NCI-H146 treated with DMSO at 0.1 percent for 48 hours (cell line): ENCODE data around the gene GIPC1.

ENCODE experiments used
- DNase-seq: peaks from one replicate; lab custom pipeline; 2025; ENCODE audit not compliant: unreplicated experiment; lab: John Stamatoyannopoulos, UW

GIPC1 gene

DNA sequence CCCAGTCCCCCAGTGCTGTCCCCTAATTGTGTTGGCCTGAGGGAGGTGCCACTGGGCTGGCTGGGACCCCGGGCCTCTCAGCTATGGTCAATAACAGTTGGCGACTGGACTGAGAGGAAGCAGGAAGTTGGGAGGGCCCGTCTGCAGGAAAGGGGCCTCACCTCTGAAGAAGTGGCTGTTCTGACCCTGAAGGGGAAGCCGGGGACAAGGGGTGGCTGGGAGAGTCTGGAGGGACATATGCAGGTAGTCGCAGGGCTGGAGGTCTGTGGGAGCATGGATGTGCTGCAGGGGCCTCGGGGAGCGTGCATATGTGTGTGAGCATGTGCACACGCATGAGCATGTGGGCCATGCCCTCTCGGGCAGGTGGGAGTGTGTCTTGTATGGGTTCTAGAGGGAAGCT is 56.9 kb downstream of the GIPC1 start:
- no peak for DNase-seq

DNA sequence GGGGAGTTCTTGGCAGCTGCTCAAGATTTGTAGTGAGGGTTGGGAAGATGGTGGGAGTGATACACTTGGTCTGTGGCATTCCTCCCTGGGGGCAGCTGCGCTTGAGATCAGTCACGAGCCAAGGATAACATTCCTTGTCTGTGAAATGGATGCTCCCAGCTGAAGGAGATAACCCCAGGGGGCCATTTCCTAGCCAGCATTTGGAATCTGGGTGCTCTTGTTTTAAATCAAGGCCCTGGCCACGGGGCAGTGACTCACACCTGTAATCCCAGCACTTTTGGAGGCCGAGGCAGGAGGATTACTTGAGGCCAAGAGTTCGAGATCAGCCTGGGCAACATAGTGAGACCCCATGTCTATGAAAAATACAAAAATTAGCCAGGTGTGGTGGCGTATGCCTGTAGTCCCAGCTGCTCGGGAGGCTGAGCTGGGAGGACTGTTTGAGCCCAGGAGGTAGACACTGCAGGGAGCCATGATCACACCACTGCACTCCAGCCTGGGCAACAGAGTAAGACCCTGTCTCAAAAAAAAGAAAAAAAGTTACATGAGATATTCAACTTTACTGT is 58.3 kb downstream of the GIPC1 start:
- no peak for DNase-seq

DNA sequence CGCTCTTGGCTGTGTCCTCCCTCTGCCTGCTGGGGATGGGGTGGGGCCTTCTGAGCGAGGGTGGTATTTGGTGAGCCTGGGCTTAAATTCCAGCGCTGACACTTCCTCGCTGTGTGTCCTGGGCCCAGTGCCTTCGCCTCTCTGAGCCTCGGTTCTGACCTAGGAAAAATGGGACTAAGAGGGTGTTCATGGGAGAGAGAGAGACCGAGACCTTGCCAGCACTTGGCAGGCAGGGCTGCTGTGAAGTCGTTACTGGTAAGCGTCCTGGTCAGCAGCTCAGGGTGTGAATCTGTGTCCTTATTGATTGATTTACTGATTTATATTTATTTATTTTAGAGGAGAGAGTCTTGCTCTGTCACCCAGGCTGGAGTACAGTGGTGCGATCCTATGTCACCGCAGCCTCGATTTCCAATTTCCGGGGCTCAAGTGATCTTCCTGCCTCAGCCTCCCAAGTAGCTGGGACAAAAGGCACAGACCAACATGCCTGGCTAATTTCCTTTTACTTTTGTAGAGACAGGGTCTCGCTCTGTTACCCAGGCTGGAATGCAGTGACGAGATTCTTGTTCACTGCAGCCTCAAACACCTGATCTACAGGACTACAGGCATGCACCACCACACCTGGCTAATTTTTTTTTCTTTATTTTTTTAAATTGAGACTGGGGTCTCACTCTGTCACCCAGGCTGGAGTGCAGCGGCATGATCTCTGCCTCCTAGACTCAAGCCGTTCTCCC is 60.4 kb downstream of the GIPC1 start:
- DNase-seq: no peak

GRCh38 chr19:14434543-14435319 is 61.2 kb downstream of the GIPC1 start:
- DNase-seq: no peak

DNA sequence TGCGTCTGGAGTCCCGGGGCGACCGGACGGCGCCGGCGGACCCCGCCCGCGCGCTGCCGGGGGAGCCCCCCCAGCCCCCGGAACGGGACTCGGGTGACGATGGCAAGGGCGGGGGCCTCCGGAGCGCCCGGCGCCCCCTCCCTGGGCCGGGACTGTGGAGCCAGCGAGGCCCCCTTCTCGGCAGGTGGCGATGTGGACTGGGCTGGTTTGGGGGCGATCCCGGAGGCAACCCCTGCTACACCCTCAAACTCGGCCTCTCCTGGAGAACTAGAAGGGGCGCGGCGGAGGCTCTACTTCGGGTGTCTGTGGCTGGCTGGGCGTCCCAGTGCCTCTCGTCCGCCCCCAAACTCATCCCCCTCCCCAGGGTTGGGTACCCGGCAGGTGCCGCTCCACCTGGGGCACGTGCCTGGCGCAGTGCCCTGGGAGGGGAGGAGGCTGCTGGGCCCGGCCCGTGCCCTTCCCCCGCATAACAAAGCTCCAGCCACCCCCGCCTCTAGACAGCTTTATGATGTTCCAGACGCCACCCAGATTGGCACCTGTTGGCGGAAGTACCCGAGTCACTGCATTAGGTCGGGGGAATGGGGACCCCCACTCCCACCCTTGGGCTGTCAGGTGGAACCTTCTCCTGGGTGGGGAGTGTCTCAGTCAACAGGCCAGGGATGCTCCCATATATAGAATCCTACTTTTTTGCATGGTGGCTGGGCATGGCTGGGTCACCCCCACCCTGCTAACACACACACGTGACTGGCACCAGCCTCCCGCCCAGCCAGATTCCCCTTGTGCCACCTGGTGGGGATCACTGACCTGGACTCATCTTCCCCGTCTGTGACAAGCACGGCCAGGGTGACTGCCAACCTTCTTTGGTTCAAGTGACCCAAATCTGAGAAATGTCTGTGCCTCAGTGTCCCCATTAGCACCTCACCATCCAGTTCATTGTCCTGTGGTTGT is 62.1 kb downstream of the GIPC1 start:
- peak; percentile 30 for DNase-seq

DNA sequence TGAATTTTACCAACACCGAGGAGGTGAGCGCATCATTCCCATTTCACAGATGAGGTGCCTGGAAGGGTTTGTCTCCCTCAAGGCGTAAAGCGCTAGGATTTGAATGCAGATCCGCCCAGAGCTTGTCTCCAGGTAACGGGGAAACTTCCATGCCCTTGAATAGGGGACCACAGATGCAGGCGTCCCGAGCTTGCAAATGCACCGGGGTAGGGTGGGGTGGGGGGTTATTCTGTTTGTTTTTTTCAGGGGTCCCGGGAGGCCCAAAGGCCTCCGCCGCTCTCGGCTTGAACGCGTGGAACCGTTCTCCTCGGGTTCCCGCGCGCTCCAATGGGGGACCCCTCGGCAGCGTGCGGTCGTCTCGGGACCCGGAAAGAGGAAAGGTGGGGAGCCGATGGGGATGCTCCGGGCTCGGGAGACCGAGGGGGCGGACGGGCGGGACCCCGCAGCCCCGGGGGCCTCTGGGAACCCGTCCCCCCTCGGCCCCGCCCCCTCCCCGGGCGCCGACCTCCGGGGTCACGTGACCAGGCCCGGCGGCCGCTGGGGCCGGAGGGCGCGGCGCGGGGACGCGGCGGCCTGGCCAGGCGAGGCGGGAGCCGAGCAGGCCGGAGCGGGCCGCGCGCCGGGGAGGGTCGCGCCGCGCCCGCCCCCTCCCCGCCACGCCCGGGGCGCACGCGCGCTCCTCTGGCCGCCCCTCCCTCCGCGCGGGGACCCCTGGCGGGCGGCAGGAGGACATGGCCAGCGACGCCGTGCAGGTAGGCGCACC is 63.0 kb downstream of the GIPC1 start, which contains the start of gene PKN1:
TSS of gene PKN1 (plus strand) at position 516 of the 763 bp plus-strand sequence. CDS start at position 732, 216 bp downstream.
- peak; percentile 32 for DNase-seq

DNA sequence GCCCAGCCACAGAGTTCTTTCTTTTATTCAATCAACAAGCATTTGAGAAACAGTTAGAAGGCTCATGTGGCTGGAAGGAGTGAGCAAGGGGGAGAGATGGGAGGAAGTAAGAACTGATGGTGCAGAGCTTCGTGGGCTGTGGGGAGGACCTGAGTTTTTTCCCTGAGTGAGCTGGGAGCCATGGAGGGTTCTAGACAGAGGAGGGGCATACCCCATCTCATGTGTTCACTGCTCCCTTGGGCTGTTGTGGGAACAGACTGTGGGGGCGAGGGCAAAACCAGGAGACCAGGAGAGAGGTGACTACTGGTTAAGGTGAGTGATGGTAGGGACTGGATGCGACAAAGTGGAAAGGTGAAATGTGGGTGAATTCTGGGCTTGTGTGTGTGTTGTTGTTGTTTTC is 65.2 kb downstream of the GIPC1 start:
- no peak for DNase-seq

- DNase-seq: no peak
These were observed 67.0 kb downstream of the GIPC1 start for GRCh38 chr19:14428882-14429416.
